ENCODE results near the gene ESYT1.
A peak's percentile ranks its signal among the peaks of the same experiment; 100 is the strongest.

ESYT1 gene, protein sequence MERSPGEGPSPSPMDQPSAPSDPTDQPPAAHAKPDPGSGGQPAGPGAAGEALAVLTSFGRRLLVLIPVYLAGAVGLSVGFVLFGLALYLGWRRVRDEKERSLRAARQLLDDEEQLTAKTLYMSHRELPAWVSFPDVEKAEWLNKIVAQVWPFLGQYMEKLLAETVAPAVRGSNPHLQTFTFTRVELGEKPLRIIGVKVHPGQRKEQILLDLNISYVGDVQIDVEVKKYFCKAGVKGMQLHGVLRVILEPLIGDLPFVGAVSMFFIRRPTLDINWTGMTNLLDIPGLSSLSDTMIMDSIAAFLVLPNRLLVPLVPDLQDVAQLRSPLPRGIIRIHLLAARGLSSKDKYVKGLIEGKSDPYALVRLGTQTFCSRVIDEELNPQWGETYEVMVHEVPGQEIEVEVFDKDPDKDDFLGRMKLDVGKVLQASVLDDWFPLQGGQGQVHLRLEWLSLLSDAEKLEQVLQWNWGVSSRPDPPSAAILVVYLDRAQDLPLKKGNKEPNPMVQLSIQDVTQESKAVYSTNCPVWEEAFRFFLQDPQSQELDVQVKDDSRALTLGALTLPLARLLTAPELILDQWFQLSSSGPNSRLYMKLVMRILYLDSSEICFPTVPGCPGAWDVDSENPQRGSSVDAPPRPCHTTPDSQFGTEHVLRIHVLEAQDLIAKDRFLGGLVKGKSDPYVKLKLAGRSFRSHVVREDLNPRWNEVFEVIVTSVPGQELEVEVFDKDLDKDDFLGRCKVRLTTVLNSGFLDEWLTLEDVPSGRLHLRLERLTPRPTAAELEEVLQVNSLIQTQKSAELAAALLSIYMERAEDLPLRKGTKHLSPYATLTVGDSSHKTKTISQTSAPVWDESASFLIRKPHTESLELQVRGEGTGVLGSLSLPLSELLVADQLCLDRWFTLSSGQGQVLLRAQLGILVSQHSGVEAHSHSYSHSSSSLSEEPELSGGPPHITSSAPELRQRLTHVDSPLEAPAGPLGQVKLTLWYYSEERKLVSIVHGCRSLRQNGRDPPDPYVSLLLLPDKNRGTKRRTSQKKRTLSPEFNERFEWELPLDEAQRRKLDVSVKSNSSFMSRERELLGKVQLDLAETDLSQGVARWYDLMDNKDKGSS

GRCh38 chr12:56127888-56128669 lies at the start of gene ESYT1:
Gene ESYT1 (plus strand): TSS chr12:56128267. CDS start chr12:56128320, 53 bp downstream.
- peak; percentile 90 to 94 for DNase-seq

DNA sequence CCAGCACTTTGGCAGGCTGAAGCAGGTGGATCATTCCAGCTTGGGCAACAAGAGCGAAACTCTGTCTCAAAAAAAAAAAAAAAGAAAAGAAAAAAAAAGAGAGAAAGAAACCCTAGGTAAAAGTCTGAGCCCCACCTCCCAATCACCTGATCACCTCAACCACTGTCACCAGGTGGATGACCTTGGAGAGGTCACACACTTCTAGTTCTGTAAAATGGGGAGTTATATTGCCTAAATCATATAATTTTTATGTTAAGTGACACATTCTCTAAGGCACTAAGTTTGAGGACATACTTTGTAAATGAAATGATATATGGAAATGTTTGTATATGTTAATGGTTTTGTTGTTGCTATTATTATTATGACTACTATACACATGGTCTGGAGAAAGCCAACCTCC lies 49.6 kb upstream of the ESYT1 start:
- no peak for DNase-seq

- DNase-seq = peak; percentile 51 to 54
Observed at GRCh38 chr12:56078931-56079722, 48.9 kb upstream of the ESYT1 start.

DNA sequence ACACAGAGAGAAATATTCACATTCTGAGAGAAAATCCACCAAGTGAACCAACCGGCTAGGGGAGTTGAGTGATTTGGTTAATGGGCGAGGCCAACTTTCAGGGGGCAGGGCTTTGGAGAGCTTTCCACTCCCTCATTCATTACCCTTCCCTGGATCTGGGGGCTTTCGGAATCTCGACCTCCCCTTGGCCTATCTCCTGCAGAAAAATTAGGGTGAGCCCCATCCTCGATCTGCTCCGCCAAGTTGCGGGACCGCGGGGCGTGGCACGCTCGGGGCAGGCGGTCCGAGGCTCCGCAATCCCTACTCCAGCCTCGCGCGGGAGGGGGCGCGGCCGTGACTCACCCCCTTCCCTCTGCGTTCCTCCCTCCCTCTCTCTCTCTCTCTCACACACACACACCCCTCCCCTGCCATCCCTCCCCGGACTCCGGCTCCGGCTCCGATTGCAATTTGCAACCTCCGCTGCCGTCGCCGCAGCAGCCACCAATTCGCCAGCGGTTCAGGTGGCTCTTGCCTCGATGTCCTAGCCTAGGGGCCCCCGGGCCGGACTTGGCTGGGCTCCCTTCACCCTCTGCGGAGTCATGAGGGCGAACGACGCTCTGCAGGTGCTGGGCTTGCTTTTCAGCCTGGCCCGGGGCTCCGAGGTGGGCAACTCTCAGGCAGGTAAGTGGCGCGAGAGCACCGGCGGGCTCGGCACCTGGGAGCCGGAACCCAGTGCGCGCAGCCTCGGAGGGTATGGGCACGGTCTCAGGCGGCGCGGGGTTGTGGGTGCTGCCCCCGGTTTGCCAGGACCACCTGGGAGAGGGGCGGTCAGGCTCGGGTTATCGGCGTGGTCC lies 48.1 kb upstream of the ESYT1 start, which contains the start of gene ERBB3:
ERBB3 (plus strand) TSS at position 443 of the 833 bp plus-strand sequence; CDS start at position 579, 136 bp downstream.
- peak; percentile 55 to 62 for DNase-seq

- no peak for DNase-seq
Observed at GRCh38 chr12:56080556-56081138, 47.4 kb upstream of the ESYT1 start.

GRCh38 chr12:56081393-56082347 lies 46.4 kb upstream of the ESYT1 start:
- DNase-seq = no peak

DNA sequence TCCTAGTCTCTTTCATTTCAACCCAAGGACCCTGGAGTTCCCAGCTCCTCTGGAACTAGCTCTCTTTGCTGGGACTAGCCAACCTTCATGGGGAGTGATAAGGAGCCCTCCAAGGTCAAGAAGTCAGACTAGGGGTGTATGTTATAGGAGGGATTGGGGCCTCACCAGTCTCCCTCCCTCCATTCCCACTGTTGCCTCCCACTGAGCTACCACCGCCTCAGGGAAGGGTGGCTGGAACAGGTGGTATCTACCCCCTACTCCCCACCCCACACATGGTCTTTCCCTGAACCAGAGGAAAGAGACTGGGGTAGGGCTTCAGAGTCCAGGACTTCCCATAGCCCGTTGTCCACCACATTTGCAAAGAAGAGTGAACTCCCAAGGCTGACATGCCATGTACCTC lies 45.7 kb upstream of the ESYT1 start:
- DNase-seq = no peak

DNA sequence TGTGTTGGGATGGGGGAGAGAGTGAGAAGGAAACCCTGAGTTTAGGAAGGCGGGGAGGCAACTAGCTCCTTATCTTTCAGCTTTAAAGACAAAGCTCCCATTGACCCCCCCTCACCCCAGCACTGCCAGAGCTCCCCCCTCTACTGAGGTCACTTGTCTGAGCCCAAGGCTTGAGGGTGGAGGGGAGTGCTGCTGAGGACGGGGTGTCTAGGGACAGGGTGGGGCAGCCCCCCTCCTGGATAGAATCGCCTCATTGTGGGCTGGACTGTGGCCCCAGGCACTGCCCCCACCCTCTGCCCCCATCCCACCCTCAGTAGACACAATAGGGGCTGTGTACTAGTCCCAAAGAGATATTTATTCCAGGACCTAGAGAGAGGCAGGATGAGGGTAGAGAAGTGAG lies 45.1 kb upstream of the ESYT1 start:
- no peak for DNase-seq

GRCh38 chr12:56084958-56085543 lies 43.0 kb upstream of the ESYT1 start:
- DNase-seq = peak; percentile 24 to 29

DNA sequence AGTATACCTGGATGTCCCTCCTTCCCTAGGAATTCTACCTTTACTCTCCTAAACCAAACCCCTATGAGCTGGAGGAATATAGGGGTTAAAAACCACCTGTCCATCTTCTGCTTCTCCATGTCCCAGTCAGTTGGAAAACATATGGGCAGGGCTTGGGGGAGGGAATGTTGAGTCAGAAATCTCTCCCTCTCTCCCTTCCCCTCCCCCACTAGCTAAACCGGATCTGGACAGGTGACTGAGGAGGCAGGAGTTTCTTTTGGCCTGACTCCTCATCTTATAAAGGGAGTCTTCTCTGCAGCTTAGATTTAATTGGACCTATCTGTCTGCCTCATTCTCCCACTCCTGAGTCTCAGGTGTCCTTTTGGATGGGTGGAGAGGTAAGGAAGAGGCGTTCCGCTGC lies 42.0 kb upstream of the ESYT1 start:
- no peak for DNase-seq

- DNase-seq = no peak
Observed at GRCh38 chr12:56086608-56087007, 41.5 kb upstream of the ESYT1 start.

- DNase-seq = no peak
Observed at GRCh38 chr12:56087220-56087619, 40.8 kb upstream of the ESYT1 start.

- no peak for DNase-seq
Observed at GRCh38 chr12:56097738-56098137, 30.3 kb upstream of the ESYT1 start.

DNA sequence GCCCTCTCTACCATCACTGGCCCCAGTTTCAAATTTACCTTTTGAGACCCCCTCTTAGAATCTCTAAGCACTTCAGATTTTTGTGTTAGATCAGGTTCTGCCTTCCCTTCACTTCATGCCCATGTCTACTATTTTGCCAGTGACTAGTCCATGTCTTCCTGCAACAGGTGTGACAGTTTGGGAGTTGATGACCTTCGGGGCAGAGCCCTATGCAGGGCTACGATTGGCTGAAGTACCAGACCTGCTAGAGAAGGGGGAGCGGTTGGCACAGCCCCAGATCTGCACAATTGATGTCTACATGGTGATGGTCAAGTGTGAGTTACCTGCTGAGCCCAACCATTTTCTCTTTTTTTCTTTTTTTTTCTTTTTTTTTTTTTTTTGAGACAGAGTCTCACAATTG lies 29.5 kb upstream of the ESYT1 start:
- DNase-seq = no peak

DNA sequence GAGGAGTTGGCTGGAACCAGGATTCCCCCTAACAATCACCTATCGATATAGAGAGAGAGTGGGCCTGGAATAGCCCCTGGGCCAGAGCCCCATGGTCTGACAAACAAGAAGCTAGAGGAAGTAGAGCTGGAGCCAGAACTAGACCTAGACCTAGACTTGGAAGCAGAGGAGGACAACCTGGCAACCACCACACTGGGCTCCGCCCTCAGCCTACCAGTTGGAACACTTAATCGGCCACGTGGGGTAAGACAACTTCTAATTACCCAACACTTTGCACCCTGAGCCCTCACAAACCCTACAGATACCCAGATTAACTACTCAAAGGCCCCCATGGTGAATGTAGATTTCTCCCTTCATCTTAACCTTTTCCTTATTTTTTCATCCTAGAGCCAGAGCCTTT lies 28.3 kb upstream of the ESYT1 start:
- DNase-seq = no peak

DNA sequence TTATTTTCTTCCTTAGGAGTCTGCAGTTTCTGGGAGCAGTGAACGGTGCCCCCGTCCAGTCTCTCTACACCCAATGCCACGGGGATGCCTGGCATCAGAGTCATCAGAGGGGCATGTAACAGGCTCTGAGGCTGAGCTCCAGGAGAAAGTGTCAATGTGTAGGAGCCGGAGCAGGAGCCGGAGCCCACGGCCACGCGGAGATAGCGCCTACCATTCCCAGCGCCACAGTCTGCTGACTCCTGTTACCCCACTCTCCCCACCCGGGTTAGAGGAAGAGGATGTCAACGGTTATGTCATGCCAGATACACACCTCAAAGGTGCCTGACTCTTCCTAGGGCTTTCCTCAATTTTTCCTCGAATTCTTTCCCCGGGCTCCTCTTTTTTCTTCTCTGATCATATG lies 27.0 kb upstream of the ESYT1 start:
- DNase-seq = no peak

DNA sequence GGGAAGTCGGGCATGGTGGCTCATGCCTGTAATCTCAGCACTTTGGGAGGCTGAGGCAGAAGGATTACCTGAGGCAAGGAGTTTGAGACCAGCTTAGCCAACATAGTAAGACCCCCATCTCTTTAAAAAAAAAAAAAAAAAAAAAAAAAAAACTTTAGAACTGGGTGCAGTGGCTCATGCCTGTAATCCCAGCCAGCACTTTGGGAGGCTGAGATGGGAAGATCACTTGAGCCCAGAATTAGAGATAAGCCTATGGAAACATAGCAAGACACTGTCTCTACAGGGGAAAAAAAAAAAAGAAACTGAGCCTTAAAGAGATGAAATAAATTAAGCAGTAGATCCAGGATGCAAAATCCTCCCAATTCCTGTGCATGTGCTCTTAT lies 25.4 kb upstream of the ESYT1 start:
- no peak for DNase-seq

DNA sequence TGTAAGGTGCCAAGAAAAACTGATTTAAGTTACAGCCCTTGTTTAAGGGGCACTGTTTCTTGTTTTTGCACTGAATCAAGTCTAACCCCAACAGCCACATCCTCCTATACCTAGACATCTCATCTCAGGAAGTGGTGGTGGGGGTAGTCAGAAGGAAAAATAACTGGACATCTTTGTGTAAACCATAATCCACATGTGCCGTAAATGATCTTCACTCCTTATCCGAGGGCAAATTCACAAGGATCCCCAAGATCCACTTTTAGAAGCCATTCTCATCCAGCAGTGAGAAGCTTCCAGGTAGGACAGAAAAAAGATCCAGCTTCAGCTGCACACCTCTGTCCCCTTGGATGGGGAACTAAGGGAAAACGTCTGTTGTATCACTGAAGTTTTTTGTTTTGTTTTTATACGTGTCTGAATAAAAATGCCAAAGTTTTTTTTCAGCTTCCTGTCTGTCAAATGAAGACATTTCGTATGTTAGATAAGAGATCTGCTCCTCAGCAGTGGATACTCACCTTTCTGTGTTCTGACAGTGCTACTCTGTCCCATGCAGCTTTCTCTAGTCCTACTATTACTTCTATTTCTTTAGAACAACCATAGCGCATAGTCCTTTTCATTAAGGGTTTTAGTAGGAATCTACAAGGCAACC lies 24.9 kb upstream of the ESYT1 start:
- no peak for DNase-seq

GRCh38 chr12:56103823-56104108 lies 24.3 kb upstream of the ESYT1 start:
- DNase-seq = no peak

Data from stimulated activated CD4-positive, alpha-beta T cell treated with anti-CD3 and anti-CD28 coated beads, Interleukin-2, amount 100 ng/mL, for 48 hours (primary cell).